HUDEP-2 (cell line): ENCODE data around the gene RETREG1.

Experiments
- DNase-seq, 76 experiments: peaks; one replicate each; lab custom pipeline; 2025; ENCODE audit not compliant: unreplicated experiment in 76 of 76; lab: John Stamatoyannopoulos, UW

RETREG1 gene

GRCh38 chr5:16534280-16534679 is 82.5 kb downstream of the RETREG1 start:
- DNase-seq: no peak

- no peak for DNase-seq
Observed at GRCh38 chr5:16531063-16531648, 85.6 kb downstream of the RETREG1 start.

GRCh38 chr5:16529306-16529705 is 87.5 kb downstream of the RETREG1 start:
- DNase-seq: no peak

DNA sequence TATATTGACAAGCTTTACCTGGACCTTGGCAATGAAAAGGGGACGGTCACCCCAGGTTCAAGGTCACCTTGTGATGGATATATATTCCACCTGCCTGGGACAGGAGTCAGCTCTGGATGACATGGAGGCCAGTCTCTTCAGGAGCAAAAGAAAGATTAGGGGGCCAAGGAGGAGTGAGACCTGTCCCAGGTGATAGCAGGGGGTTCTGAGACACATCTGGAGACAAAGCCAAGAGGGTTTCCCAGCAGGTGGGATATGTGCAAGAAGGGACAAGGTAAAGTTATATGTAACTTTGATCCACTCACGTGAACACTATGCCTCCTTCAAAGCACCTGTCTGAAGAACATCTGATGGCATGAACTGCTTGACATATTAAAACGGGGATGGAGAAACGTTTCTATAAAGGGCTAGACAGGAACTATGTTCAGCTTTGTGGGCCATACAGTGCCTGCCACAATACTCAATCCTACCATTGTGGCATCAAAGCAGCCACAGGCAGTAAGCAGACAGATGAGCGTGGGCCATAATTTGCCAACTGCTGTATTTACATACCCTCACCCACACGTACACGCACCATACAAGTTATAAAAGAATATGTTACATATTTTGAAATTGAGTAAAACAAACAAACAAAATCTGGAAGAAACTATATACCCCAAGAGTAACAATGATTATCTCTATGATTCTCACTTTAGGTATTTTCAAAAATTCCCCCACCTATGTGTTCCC is 88.3 kb downstream of the RETREG1 start:
- DNase-seq: no peak

GRCh38 chr5:16525651-16526050 is 91.1 kb downstream of the RETREG1 start:
- DNase-seq: no peak

GRCh38 chr5:16524286-16524685 is 92.5 kb downstream of the RETREG1 start:
- no peak for DNase-seq

- DNase-seq: peak in 1 of 76 experiments; percentile 0
Observed at GRCh38 chr5:16521521-16522483, 95.0 kb downstream of the RETREG1 start.

DNA sequence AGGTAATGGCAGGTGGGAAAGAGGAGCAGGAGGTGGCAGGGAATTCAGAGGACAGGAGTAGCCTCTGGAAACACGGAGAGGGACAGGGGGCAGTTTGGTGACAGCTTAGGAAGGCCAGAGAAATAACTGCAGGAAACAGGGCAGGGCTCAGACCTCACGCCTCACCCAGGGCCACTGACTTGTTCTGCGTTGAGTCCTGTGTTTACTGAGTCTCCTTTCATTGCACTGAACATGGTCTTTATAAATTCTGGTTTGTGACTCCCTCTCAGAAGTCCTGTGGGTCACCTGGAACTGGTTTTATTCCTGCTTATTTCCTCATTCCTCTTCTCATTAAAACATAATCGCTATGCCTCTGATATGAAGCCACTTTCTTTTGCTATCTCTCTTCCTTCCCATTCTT is 96.0 kb downstream of the RETREG1 start:
- no peak for DNase-seq

DNA sequence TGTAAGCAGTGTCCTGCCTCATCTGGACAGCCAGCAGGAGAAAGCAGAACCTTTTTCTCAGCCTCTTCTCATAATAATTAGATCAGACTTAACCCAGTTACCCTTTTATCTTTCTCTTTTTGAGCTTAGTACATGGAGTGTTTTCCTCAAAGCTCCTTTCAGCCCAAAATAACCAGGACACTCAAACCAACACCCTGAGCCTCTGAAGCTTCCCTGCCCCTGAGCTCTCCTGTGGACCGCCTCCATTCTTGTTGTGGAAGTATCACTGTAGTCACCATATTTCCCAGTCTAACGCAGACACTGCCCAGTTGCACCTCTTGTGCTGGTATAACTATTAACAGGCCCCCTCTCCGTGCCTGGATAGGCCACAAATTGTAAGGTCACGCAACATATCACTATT is 97.4 kb downstream of the RETREG1 start:
- DNase-seq: no peak

DNA sequence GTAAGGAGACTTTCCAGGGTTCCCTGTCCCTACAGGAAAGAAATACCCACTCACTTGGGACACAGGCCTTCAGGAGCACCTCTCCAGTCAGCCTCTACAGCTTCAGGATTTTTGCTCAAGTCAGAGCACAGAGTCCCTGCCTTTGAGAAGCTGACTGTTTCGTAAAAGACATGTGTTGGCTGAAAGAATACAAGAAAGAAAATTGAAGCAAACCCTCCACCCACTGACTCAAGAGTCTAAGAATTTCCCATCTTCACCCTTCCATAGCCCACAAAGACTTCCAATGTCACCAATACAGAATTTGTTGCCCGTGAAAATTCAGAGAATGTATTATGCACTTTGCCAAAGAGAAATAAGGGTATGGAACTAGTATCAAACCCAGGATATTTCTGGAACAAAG is 98.2 kb downstream of the RETREG1 start:
- DNase-seq: no peak

DNA sequence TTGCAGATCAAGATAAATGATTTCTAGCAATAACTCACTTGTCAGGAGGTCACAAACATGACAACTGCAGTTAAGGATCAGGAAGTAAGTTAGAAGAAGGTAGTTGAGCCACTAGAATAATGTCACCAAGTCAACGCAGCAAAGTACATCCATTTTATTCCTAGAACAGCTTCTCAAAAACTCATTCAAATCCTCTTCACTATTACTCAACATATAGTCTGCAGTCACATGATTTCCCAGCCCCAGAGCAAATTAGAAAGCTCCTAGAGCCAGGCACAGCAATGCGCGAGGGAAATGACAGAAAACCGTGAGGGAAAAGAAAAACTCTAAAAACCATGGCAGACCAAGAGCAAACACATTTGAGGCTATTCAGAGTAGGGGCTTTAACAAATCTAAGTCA is 101.3 kb downstream of the RETREG1 start:
- DNase-seq: no peak

DNA sequence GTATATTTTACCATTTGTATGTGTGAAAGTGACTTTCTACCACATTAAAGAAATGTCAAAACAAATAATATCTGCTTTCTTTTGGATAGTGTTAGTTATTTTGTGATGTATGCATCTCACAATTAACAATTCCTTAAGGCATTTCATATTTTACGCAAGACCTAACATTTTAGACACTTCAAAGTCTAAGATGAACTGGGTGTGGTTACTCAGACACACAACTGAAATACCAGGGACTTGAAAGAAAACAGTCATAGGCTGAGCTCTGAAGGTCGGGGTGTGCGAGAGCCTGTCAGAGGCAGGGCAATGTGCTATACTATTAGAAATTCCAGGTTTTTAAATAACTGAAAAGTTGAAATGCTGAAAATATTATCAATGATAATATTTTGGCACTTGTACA is 106.7 kb downstream of the RETREG1 start:
- no peak for DNase-seq

DNA sequence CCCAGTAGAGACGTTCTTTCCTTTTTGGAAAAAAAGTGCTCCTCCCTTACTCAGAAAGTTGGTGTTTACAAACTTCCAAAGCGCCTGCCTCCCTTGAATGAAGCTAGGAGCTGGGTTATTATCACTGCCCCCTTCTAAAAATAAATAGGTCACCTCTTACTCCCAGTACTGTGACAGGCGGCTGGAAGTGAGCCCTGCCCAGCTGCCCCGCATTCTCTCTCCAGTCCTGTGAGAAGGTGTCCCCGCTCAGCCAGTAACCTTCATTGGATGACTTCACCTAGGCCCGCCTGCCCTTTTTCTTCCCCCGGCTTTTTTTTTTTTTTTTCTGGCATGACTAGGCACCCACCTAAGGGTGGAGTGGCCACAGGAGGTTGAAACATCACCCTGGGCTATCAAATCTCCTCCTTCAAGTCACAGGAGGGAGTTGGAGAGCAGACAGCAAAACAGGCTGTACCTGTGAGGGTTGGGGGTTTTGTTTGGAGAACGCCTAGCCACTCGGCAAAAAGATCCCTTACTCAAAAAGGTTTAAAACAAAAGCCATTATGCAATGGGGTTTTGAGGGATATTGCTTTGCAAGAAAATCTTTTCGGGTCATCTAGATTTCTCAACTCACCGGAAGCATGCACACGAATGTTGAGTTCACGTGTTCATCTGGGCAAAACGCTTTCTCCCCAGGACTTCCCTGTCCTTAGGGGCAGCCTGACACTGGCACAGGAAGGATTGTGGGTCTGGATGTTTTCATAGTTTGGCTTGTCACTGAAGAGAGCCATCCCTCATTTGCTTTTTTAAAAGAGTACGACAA is 107.9 kb downstream of the RETREG1 start:
- no peak for DNase-seq

DNA sequence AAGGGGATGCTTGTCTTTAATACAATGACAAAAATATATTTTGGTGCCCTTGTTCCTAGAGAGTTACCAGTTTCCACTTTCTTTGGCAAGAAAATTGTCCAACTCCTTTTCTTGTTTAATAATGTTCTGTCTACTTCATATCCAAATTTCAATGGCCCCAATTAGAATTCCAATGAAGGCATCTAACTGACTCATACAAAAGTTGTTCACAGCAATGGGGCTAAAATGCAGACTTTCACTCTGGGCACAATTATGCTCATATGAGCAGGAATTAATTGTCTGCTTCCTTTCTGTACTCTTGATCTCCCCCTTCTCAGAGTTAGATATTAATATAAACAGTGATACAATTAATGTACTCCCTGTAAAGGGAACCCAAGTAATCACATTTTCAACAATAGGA is 109.1 kb downstream of the RETREG1 start:
- no peak for DNase-seq

GRCh38 chr5:16505904-16506303 is 110.9 kb downstream of the RETREG1 start:
- DNase-seq: no peak

DNA sequence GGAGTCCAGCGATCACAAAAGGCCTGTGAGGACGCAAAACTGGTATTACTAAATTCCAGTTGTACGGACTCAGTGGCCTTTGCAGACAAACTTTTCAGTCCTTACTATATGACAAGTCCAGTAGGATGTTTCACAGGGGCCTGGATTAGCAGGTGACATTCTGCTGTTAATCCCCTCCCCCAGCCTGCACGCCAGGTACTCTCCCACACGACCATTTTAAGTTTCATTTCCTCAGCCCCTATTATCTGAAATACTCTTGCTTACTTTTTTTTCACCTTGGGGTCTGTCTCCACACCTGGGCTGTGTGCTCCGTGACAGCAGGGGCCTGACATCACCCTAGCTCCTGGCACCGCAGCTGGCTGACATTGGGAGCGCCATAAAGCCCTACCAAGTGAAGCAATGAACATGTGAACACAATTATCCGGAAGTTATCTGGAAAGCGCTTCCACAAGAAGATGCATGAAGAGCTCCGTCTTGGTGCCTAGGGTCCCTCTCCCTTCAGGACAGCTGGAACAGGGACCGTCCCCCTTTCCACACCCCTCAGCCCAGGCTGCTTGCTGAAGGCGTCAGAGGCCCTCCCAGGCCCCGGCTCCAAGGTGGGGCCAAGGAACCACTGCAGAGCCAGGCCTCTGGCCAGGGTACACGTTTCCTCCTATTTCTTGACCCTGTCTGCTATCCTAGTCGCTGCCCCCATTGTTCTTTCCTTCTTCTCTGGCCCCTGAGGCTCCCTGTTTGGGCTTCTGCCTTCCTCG is 111.5 kb downstream of the RETREG1 start:
- DNase-seq: no peak

DNA sequence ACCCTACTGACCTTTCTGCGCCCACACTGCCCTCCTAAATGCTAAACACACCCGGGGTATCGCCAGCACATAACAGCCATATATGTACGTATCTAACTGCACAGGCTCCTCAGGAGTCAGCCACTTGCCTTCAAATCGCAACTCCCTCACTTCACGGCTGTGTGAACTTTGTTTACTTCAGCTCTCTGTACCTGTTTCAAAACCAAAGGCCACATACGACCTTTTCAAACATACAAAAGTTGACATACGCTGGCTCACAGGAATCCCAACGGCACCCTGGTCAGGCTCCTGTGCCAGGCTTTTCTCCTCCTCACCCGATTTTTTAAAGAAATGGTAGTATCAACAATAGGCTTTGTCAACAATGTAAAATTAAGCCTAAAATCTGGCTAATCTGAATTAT is 112.2 kb downstream of the RETREG1 start:
- no peak for DNase-seq

- no peak for DNase-seq
Observed at GRCh38 chr5:16502866-16503265, 113.9 kb downstream of the RETREG1 start.

GRCh38 chr5:16500024-16500423 is 116.8 kb downstream of the RETREG1 start:
- DNase-seq: no peak

GRCh38 chr5:16497546-16497945 is 119.3 kb downstream of the RETREG1 start:
- no peak for DNase-seq
